ENCODE measurements around the gene AFDN. TPM values are rescaled to one million over a fixed set of nuclear protein-coding genes. Genes with fewer than 3 reads are reported as not detected.

The AFDN gene
- total RNA-seq, 1 experiment from 2014 or later: 226 TPM

- Mint-ChIP-seq H3K4me3 (ENCODE audit: low read depth, unreplicated experiment) (no peak overlapping the region), H3K9me3 (ENCODE audit: low read depth, unreplicated experiment) (no peaks in the 10 kb centered on the region), H3K27ac (ENCODE audit: unreplicated experiment) (no peak overlapping the region), H3K4me1 (ENCODE audit: low read depth, unreplicated experiment) (peaks cover 9% of the 10 kb centered on the region), H3K27me3 (ENCODE audit: unreplicated experiment) (no peaks in the 10 kb centered on the region), H3K36me3 (ENCODE audit: insufficient read depth, unreplicated experiment) (no peaks in the 10 kb centered on the region)
- no TSS peak for BruUV-seq (replicated peaks)
- no peak for DNase-seq
- no peak for TF ChIP-seq CTCF (IDR thresholded peaks at IDR 0.05; ENCODE audit: unreplicated experiment)
- intact Hi-C loops (cut with micrococcal nuclease; ENCODE audit: unreplicated experiment): no loop called here
- CTCF ChIA-PET: interaction anchor here (0.5 kb wide), 1 partner anchor 232 kb away, joined by 4 read pairs; no protein-coding TSS in a partner anchor
Measured at GRCh38 chr6:167805349-167806060, 21.2 kb upstream of the AFDN start.

GRCh38 chr6:167806061-167806700 is 20.5 kb upstream of the AFDN start:
- intact Hi-C loops (cut with micrococcal nuclease; ENCODE audit: unreplicated experiment): no loop called here
- CTCF ChIA-PET: interaction anchor here (0.5 kb wide), 1 partner anchor 233 kb away, joined by 4 read pairs; no protein-coding TSS in a partner anchor

GRCh38 chr6:167807200-167807599 is 19.5 kb upstream of the AFDN start:
- Mint-ChIP-seq H3K36me3 (ENCODE audit: insufficient read depth, unreplicated experiment) (no peaks in the 10 kb centered on the region), H3K27ac (ENCODE audit: unreplicated experiment) (no peak overlapping the region), H3K27me3 (ENCODE audit: unreplicated experiment) (no peaks in the 10 kb centered on the region), H3K9me3 (ENCODE audit: low read depth, unreplicated experiment) (no peaks in the 10 kb centered on the region), H3K4me1 (ENCODE audit: low read depth, unreplicated experiment) (peaks cover 18% of the 10 kb centered on the region), H3K4me3 (ENCODE audit: low read depth, unreplicated experiment) (no peak overlapping the region)
- TF ChIP-seq CTCF (IDR thresholded peaks at IDR 0.05; ENCODE audit: unreplicated experiment): no peak
- BruUV-seq (replicated peaks): no TSS peak
- CTCF ChIA-PET: no interaction called here
- no peak for DNase-seq
- intact Hi-C loops (cut with micrococcal nuclease; ENCODE audit: unreplicated experiment): no loop called here

More at GRCh38 chr6:167806061-167806700, 20.5 kb upstream of the AFDN start:
- BruUV-seq (replicated peaks): no TSS peak
- H3K9me3 Mint-ChIP-seq (ENCODE audit: low read depth, unreplicated experiment): no peaks in the 10 kb centered on the region
- no peaks in the 10 kb centered on the region for H3K36me3 Mint-ChIP-seq (ENCODE audit: insufficient read depth, unreplicated experiment)
- no peak overlapping the region for H3K4me3 Mint-ChIP-seq (ENCODE audit: low read depth, unreplicated experiment)
- H3K4me1 Mint-ChIP-seq (ENCODE audit: low read depth, unreplicated experiment): peaks cover 9% of the 10 kb centered on the region
- no peak for TF ChIP-seq CTCF (IDR thresholded peaks at IDR 0.05; ENCODE audit: unreplicated experiment)
- no peaks in the 10 kb centered on the region for H3K27me3 Mint-ChIP-seq (ENCODE audit: unreplicated experiment)
- no peak overlapping the region for H3K27ac Mint-ChIP-seq (ENCODE audit: unreplicated experiment)
- no peak for DNase-seq

- no TSS peak for BruUV-seq (replicated peaks)
- H3K9me3 Mint-ChIP-seq (ENCODE audit: low read depth, unreplicated experiment): no peaks in the 10 kb centered on the region
- no peaks in the 10 kb centered on the region for H3K36me3 Mint-ChIP-seq (ENCODE audit: insufficient read depth, unreplicated experiment)
- CTCF ChIA-PET: no interaction called here
- H3K27ac Mint-ChIP-seq (ENCODE audit: unreplicated experiment): no peak overlapping the region
- intact Hi-C loops (cut with micrococcal nuclease; ENCODE audit: unreplicated experiment): no loop called here
- peaks cover 18% of the 10 kb centered on the region for H3K4me1 Mint-ChIP-seq (ENCODE audit: low read depth, unreplicated experiment)
- DNase-seq: no peak
- H3K27me3 Mint-ChIP-seq (ENCODE audit: unreplicated experiment): no peaks in the 10 kb centered on the region
- no peak overlapping the region for H3K4me3 Mint-ChIP-seq (ENCODE audit: low read depth, unreplicated experiment)
- no peak for TF ChIP-seq CTCF (IDR thresholded peaks at IDR 0.05; ENCODE audit: unreplicated experiment)
Measured at GRCh38 chr6:167807756-167808155, 19.0 kb upstream of the AFDN start.
